Lower leg skin (tissue), 3 donors: ENCODE data around the gene FAM20A.

Experiments used
- POLR2A ChIP-seq, 2 donors: fragments of 450-650 bp; IDR thresholded peaks; one replicate each; pipeline ENCODE4 v1.6.1; 2016 to 2017; ENCODE audit warnings: antibody characterized with exemption in 2 of 2, mild to moderate bottlenecking in 1 of 2, moderate library complexity in 1 of 2
- TF ChIP-seq, protein P1 (sequence below), 3 donors: fragments of 450-650 bp; IDR thresholded peaks; one replicate each; pipeline ENCODE4 v1.5.1; 2016; ENCODE audit warnings: antibody characterized with exemption in 3 of 3, mild to moderate bottlenecking in 3 of 3, moderate library complexity in 2 of 3

DNA sequence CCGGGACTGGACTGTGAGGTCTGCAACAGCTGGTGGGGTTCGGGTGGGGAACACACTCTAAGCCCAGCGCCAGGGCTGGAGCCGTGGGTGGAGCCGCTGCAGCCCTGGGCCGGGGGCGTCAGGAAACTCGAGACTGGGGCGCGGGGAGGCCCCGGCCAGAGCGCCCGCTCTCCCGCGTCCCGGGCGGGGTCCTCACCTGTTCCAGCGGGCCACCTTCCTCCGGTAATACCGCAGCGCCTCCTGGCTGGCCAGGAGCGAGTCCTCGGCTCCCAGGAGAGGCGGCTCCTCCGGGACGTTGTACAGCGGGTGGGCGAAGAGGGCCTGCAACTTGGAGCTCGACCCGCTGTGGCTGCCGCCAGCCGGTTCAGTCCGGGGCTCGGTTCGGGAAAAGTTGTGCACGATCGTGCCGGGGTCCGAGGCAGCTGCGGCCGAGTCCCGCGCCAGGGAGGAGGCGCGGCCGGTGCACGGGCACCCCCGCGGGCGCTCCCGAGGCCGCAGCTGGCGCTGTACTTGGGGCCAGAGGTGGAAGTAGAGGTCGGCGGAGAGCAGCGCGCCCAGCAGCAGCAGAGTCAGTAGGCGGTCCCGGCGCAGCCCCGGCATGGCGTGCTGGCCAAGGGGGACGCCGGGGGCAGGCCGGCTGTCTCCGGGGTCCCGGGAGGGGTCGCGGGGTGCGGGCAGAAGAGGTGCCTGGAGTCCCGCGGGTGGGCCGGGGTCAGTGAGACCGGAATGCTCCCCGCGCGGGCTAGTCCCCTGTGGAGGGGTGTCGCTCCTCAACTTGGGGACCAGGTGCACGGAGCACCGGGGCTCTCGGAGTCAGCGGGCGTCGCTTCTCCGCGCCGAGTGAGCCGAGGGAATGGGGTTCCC, 868 bp downstream of the FAM20A start:
- TF ChIP-seq, protein P1, sequence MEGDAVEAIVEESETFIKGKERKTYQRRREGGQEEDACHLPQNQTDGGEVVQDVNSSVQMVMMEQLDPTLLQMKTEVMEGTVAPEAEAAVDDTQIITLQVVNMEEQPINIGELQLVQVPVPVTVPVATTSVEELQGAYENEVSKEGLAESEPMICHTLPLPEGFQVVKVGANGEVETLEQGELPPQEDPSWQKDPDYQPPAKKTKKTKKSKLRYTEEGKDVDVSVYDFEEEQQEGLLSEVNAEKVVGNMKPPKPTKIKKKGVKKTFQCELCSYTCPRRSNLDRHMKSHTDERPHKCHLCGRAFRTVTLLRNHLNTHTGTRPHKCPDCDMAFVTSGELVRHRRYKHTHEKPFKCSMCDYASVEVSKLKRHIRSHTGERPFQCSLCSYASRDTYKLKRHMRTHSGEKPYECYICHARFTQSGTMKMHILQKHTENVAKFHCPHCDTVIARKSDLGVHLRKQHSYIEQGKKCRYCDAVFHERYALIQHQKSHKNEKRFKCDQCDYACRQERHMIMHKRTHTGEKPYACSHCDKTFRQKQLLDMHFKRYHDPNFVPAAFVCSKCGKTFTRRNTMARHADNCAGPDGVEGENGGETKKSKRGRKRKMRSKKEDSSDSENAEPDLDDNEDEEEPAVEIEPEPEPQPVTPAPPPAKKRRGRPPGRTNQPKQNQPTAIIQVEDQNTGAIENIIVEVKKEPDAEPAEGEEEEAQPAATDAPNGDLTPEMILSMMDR (IDR thresholded peaks at IDR 0.05) = no peak
- no peak for TF ChIP-seq POLR2A (IDR thresholded peaks at IDR 0.05)
